ENCODE data around the gene KPNA6. TPM values are rescaled to one million over a fixed set of nuclear protein-coding genes. Genes with fewer than 3 reads are reported as not detected.
"Not testable (repeated sequence)": the region's sequence is repeated elsewhere in the genome, so short reads cannot be mapped to it uniquely, and the experiment has no call there.

Gene KPNA6
- total RNA-seq, 1 donor: 17.2 TPM

- DNase-seq (ENCODE audit: low read depth in 2 of 3, low spot score in 2 of 3): no peak
These were observed 8.4 kb upstream of the KPNA6 start for GRCh38 chr1:32099426-32099825.

GRCh38 chr1:32100359-32100758, 7.5 kb upstream of the KPNA6 start:
- no peak for DNase-seq (ENCODE audit: low read depth in 2 of 3, low spot score in 2 of 3)

- no peak for DNase-seq (ENCODE audit: low read depth in 2 of 3, low spot score in 2 of 3)
These were observed 6.8 kb upstream of the KPNA6 start for GRCh38 chr1:32100807-32101708.

- DNase-seq (ENCODE audit: low read depth in 2 of 3, low spot score in 2 of 3): no peak
These were observed 3.7 kb upstream of the KPNA6 start for GRCh38 chr1:32104127-32104526.

GRCh38 chr1:32105338-32105737, 2.5 kb upstream of the KPNA6 start:
- DNase-seq (ENCODE audit: low read depth in 2 of 3, low spot score in 2 of 3): no peak

- DNase-seq (ENCODE audit: low read depth in 2 of 3, low spot score in 2 of 3): no peak
These were observed 1.1 kb upstream of the KPNA6 start for GRCh38 chr1:32106663-32107275.

GRCh38 chr1:32111040-32111623, 3.3 kb downstream of the KPNA6 start:
- DNase-seq (ENCODE audit: low read depth in 2 of 3, low spot score in 2 of 3): no peak

- DNase-seq (ENCODE audit: low read depth in 2 of 3, low spot score in 2 of 3): no peak
These were observed 3.9 kb downstream of the KPNA6 start for GRCh38 chr1:32111789-32112188.

- DNase-seq (ENCODE audit: low read depth in 2 of 3, low spot score in 2 of 3): no peak
These were observed 5.0 kb downstream of the KPNA6 start for GRCh38 chr1:32112806-32113375.

GRCh38 chr1:32113436-32113835, 5.6 kb downstream of the KPNA6 start:
- not testable (repeated sequence) for DNase-seq (ENCODE audit: low read depth in 2 of 3, low spot score in 2 of 3)

GRCh38 chr1:32114420-32114819, 6.6 kb downstream of the KPNA6 start:
- no peak for DNase-seq (ENCODE audit: low read depth in 2 of 3, low spot score in 2 of 3)

GRCh38 chr1:32115496-32115895, 7.6 kb downstream of the KPNA6 start:
- no peak for DNase-seq (ENCODE audit: low read depth in 2 of 3, low spot score in 2 of 3)

- DNase-seq (ENCODE audit: low read depth in 2 of 3, low spot score in 2 of 3): no peak
These were observed 8.7 kb downstream of the KPNA6 start for GRCh38 chr1:32116531-32116930.

- peak in 2 of 3 donors; percentile 46 to 74 for DNase-seq (ENCODE audit: low read depth in 2 of 3, low spot score in 2 of 3)
These were observed 14.3 kb downstream of the KPNA6 start for GRCh38 chr1:32122151-32122550.

GRCh38 chr1:32123361-32123760, 15.5 kb downstream of the KPNA6 start:
- not testable (repeated sequence) for DNase-seq (ENCODE audit: low read depth in 2 of 3, low spot score in 2 of 3)

GRCh38 chr1:32125313-32125712, 17.5 kb downstream of the KPNA6 start:
- DNase-seq (ENCODE audit: low read depth in 2 of 3, low spot score in 2 of 3): no peak

- DNase-seq (ENCODE audit: low read depth in 2 of 3, low spot score in 2 of 3): no peak
These were observed 18.9 kb downstream of the KPNA6 start for GRCh38 chr1:32126770-32127169.

- no peak for DNase-seq (ENCODE audit: low read depth in 2 of 3, low spot score in 2 of 3)
These were observed 19.7 kb downstream of the KPNA6 start for GRCh38 chr1:32127409-32128198.

- no peak for DNase-seq (ENCODE audit: low read depth in 2 of 3, low spot score in 2 of 3)
These were observed 20.6 kb downstream of the KPNA6 start for GRCh38 chr1:32128479-32128878.

GRCh38 chr1:32128964-32129363, 21.1 kb downstream of the KPNA6 start:
- no peak for DNase-seq (ENCODE audit: low read depth in 2 of 3, low spot score in 2 of 3)

- DNase-seq (ENCODE audit: low read depth in 2 of 3, low spot score in 2 of 3): not testable (repeated sequence)
These were observed 26.1 kb downstream of the KPNA6 start for GRCh38 chr1:32133950-32134280.

Data from hematopoietic multipotent progenitor cell (in vitro differentiated cells).